Colon (tissue), 2 donors: ENCODE measurements around the gene GDI2.
"Not testable (repeated sequence)": the region's sequence is repeated elsewhere in the genome, so short reads cannot be mapped to it uniquely, and the experiment has no call there.

Source experiments
- FAIRE-seq: peaks from 2 replicates; lab custom pipeline; 2012; peaks lifted over from hg19 to GRCh38; lab: Jason Lieb, UNC
- donor health status: control.
- donor health status: control.

GDI2 gene

DNA sequence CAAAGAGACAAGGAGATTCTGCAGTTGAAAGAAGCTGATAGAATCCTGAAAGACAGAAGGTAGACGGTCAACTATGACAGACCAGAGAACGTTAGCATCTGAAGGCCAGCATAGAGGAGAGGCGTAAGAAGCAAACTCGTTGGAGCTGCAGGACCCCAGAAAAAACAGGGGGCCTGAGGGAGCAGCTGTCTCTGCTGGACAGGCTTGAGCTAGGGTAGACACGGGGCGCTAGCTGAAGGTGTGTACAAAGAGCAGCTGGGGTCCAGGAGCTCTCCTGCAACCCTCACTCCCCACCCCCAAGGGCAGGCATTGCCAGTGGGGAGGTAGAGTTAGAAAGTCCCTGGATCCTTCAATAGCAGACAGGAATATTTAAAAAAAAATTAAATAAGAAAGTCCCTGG lies 14.6 kb upstream of the GDI2 start:
- FAIRE-seq: no peak

DNA sequence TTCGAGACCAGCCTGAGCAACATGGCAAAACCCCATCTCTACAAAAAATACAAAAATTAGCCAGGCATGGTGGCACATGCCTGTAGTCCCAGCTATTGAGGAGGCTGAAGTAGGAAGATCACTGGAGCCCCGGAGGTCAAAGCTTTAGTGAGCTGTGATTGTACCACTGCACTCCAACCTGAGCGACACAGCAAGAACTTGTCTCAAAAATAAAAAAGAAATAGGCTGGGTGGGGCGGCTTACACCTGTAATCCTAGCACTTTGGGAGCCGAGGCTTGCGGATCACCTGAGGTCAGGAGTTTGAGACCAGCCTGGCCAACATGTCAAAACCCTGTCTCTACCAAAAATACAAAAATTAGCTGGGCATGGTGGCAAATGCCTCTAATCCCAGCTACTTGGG lies 13.3 kb upstream of the GDI2 start:
- FAIRE-seq: not testable (repeated sequence)

DNA sequence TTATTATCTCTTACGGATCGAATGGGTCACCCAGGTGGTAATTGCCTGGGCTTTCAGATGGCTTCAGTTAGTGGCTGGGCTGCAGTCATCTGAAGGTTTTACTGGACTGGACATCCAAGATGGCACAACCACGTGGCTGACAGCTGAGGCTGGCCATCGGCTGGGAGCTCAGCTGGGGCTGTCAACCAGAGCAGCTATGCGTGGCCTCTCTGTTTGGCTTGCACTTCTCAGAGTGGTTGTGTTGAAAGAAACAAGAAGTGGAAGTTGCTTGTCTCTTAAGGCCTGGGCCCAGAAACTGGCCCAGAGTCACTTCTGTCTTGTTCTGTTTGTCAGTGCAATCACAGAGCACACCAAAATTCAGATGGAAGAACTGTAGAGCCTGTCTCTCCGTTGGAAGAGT lies 5.7 kb upstream of the GDI2 start:
- FAIRE-seq: no peak

DNA sequence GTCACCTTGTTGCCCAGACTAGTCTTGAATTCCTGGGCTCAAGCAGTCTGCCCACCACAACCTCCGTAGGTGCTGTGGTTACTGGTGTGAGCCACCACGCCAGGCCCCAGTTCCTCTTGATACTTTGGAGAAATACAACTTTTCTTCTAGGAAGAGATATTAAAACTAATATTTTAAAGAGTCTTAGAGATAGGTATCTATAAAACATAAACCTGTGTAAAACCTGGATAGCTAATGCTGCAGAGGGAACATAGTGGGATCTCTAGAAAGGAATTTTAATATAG lies 4.8 kb upstream of the GDI2 start:
- FAIRE-seq: no peak

DNA sequence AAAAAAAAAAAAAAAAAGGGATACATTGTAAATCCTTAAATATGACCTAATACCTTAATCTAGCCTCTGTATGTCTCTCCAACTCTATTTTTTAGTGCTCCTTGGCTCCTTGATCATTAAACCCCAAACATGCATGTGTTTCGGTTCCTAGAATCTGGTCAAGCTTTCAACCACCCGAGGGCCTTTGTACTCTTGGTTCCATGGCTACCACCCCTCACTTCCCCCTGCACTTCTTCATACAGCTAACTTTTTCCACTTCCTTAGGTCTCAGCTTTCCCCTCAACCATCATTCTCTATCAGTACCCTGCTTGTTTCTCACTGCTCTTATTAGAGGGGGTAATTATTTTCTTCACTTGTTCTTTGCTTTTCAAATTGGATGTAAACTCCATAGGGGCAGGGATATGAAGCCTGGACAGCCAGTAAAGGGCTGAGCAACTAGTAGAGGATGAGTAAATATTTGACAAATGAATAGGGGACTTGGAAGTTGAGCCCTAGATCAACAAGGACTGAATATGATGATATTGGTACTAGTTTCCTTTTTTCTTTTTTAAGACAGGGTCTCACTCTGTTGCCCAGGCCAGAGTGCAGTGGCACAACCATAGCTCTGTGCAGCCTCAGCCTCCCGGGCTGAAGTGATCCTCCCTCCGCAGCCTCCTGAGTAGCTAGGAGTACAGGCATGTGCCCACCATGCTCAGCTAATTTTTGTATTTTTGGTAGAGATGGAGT lies 4.3 kb upstream of the GDI2 start:
- no peak for FAIRE-seq

DNA sequence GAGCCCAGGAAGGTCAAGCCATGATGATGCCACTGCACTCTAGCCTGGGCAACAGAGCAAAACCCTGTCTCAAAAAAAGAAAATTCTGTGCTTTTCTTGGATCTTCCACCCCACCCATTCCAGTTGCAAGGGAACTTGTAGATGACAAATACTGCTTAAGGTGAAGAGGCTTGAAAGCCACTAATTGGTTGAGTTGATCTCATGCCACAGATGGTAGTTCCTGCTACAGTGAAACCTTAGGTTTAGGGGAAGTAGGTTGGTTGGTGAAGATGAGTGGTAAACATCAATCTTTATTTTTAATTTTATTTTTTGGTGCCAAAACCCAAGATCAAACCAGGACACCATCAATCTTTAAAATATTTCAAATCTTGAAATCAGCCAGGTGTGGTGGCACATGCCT lies 2.9 kb upstream of the GDI2 start:
- FAIRE-seq: no peak

DNA sequence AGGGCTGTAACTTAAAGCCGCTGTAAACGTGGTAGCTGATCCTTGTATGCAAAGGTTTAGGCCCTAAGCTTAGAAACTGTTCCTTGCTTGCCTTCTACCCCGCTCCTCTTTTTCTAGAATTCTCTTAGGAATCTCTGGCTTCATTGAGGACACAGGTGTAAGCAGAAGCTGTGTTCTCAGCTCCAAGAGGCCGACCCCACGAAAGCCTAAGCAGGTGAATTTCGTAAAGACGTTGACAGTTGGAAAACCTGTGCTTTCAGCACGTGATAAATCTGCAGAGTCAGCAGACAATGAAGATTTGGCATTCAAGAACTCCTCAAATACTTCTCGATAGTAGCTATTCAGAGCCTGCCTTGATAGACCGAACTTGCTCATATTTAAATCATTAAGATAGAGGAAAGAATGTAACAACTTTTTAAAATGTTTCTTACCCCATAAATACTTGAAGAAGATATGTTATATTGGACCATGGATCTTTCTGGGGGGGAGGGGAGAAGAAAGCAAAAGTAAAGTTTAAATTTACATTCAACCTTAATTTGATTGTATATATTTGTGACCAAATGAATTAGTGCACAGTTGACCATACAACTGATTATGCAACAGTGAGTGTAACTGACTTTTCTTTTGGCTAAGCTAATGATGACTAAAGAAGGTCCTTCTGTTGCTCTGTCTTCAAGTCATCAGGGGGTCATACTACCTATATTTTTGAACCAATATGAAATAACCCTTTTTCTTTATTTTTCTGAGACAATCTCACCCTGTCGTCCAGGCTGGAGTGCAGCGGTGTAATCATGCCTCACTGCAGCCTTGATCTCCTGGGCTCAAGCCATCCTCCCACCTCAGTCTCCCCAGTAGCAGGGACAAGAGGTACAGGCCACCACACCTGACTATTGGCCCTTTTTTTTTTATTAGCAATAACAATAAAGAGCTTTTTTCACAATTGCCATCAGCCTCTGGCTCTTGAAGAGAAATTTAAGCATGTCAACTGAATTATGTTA lies 1.2 kb upstream of the GDI2 start:
- no peak for FAIRE-seq

DNA sequence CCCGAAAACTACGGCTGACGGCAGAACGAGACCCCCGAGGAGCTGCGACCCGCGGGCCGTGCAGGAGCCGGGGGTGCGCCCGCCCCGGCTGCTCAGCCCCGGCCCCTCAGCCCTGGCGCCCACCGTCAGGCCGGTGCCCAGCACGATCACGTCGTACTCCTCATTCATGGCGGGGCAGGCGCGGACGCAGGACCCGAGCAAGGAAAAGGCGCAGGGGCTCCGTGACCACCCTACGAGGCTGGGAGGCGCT lies 218 bp downstream of the GDI2 start:
- FAIRE-seq: no peak

DNA sequence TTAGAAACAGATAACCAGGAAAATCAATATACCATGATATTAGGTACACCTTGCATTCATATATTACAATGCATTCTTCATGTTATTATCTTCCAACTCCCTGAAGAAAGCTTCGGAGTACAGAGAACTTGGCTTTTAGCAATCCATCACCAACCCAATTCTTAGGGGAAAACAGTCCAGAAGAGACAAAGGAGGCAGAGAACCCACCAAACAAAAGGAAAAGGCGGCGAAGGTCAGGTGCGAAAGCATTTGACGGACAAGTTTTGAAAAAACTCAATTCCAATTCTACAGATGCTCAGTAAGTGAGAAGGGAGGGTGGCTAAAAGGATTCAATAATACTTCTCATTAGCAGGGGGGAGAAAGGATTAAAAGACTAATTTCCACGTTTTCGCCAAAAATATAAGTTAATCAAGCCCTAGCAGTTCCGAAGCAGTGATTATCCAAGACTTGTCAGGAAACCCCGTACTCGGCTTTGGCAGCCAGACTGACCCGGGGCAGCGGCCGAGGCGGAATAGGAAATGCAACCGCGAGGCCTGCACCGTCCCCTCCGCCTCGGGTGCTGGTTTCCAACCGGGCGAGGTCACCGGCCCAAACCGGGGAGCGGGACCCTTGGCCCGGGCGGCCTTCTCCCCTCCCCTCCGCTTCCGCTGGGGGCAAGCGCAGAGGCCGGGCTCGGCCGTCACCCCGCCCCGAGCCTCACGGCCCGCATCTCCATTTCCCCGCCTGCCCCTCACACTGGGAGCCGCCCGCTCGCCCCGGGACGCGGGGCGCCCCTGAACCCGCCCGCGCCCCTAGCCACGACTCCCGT lies 747 bp downstream of the GDI2 start:
- no peak for FAIRE-seq

DNA sequence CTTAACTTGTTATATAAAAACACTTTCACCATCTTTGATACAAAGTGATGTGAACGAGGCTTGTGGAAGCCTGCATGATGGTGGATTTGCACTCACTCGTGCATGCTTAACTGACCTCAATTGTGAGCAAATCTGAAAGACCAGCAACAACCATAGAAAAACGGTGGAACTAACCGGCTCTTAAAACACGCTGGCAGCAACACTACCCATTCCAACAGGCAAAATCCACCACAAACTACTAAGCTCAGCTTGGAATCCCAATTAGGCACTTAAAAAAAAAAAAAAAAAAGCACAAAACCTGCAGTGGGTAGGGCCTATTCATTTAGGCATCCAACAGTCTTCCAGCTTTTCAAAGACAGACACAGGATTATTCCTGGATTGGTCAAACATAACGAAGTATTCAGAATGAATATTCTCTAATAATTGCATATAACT lies 1.8 kb downstream of the GDI2 start:
- FAIRE-seq: no peak

DNA sequence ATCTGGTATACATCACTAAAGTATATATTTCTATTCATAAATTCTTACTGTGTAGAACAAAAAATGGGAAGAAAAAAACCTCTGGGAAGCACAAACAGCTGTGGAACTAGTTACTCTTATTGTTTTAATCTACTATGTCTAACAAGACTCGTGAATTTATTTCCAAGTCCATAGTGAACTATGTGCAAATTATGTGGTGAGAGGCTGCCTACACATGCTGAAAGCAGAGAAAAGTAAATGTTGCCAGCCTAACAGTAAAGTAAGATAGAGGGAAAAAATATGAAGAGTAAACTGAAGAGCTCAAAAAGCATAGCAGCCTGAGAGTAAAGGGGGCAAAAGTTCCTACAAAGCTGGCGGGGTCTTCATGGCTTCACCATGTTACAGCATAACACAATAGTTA lies 3.0 kb downstream of the GDI2 start:
- FAIRE-seq: no peak

DNA sequence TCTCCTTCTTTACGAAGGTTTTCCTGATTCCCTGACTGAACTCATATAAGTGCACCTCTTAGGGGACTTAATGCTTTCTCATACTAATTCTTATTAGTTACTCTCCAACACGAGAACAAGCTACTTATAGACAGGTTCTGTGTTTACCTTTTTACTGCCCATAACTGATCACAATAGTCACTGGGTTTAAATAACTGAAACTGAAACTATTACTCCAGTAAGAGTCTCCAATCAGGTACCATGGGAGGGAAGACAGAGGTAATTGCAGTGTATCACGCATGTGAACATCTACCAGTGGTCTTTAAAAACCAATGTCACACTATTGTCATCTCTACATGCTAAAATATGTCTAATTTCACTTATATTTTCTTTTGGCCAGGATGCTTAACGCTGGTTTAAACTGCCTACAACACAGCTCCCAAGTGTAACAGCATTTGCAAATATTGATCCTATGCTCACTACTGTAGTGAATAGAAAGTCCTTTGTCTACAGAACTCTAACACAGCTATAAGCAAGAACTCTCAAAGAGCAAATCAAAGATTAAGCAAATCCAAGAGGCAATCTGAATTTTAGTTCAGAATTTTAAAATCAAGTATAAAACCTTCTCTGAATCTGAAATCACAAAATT lies 3.6 kb downstream of the GDI2 start:
- no peak for FAIRE-seq

DNA sequence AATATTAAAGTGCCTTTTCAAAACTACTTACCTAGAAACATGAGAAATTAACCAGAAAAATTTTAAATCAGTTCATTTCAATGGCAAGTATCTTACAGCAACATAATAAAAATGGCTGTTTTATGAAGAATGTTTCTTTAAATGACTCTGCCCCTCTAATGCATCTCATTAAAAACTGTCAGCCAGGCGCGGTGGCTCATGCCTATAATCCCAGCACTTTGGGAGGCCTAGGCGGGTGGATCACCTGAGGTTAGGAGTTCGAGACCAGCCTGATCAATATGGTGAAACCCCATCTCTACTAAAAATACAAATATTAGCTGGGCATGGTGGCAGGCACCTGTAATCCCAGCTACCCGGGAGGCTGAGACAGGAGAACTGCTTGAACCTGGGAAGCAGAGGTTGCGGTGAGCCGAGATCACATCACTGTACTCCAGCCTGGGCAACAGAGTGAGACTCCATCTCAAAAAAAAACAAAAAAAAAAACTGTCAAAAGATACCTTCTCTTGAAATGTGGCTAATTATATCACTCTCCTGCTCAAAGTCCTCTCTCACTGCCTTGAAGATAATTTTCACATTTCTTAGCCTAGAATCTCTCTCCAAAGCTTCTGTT lies 4.3 kb downstream of the GDI2 start:
- FAIRE-seq: not testable (repeated sequence)

DNA sequence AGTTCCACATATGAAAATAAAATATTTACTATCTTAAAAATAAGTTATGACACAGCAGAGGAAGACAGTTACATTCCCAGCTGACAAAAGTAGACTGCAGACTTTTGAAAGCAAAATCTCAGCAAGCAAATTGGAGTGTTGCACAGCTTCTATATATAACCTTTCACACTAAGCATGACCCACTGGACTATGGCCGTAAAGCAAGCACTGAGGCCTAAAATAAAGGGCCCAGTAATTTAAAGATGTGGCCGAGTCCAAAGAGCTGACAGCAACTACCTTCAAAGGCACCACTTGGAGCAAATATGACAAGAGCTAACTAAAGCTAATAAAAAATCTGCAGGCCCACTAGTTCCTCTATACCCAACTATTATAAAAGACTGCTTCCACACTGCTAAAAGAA lies 6.5 kb downstream of the GDI2 start:
- no peak for FAIRE-seq

DNA sequence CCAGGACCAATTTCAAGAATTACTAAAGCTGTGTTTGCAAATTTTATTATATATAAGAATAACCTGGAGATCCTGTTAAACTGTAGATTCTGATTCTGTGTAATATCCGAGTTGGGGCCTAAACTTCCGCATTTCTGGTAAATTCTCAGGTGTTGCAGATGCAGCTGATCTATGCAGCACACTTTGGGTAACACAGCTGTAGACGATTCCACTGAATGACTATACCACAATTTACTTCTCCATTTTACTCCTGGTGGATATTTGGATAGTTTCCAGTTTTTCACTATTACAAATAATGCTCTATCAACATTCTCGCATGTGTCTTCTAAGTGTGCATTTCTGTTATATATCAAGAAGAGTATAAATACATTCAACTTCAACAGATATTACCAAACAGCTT lies 7.5 kb downstream of the GDI2 start:
- FAIRE-seq: no peak

DNA sequence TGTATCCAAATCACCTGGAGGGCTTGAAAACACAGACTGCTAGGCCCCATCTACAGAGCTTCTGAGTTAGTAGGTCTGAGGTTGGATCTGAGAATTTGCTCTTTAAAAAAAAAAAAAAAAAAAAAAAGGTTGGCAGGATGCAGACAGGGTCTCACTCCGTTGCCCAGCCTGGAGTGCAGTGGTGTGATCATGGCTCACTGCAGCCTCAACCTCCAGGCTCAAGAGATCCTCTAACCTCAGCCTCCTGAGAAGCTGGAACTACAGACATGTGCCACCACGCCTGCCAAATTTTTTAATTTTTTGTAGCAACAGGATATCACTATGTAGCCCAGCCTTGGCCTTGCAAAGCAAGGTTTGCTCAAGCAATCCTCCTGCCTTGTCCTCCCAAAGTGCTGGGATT lies 8.0 kb downstream of the GDI2 start:
- no peak for FAIRE-seq

DNA sequence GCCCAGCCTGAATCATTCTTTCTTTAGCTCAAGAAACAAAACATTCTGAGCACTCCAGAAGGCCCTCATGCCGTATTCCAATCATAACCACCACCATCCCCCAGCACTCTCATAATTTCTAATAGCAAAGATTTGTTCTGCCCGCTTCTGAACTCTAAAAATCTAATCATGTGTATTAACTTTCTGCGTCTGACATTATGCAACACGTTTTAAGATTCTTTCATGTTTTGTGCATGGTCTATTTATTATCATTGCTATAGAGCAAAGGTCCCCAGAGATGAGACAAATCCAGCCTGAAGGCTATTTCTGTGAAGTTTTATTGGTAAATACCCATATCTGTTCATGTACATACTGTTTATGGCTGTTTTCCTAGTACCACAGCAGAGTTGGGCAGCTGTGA lies 8.8 kb downstream of the GDI2 start:
- FAIRE-seq: no peak

DNA sequence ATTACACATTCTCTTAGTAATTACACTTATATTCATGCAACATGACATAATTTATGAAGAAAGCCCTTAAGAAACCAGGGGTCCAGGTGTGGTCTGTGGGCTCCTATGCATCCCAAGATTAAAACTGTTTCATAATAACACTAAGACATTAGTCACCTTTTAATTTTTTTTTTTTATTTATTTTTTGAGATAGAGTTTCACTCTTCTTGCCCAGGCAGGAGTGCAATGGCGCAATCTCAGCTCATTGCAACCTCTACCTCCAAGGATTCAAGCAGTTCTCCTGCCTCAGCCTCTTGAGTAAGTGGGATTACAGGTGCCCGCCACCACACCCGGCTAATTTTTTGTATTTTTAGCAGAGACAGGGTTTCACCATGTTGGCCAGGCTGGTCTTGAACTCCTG lies 12.5 kb downstream of the GDI2 start:
- no peak for FAIRE-seq

DNA sequence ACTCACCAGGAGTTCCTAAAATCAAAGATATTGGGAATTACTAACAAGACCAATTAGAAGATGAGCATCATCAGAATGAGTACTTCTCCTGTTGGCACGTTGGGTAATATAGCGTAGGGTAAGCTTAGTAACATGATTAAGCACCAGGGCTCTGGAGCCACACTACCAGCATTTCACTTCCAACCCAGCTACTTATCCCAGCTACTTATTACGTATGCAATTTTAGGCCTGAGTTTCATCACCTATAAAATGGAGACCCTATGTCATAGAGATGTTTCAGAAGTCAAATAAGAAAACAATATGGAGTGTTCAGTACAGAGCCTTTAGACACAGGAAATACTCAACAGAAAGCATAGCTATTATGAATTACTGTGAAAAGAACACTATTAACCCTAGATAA lies 19.0 kb downstream of the GDI2 start:
- no peak for FAIRE-seq

DNA sequence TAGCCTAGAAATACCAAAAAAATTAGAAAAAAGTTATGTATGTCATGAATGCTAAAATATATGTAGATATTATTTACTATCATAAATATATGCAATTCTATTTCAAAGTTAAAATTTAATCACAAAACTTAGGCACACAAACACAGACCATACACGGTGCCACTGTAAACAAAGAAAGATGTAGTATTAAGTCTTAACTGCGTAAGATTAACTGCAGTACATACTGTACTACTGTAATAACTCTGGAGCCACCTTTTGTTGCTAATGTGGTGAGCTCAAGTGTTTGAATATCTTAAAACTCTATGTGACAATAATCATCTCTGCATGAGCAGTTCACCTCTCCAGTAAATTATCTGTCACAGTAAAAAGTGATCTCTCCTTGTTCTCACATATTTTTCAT lies 23.6 kb downstream of the GDI2 start:
- no peak for FAIRE-seq

DNA sequence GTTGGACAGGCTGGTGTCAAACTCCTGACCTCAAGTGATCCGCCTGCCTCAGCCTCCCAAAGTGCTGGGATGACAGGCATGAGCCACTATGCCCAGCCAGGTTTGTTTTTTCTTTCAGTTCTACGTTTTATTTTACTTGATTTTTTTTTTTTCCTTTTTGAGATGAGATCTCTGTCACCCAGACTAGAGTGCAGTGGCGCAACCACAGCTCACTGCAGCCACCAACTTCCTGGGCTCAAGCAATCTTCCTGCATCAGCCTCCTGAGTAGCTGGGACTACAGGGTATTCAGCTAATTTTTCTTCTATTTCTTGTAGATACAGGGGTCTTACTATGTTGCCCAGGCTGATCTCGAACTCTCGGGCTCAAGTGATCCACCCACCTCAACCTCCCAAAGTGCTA lies 24.3 kb downstream of the GDI2 start:
- FAIRE-seq: no peak

DNA sequence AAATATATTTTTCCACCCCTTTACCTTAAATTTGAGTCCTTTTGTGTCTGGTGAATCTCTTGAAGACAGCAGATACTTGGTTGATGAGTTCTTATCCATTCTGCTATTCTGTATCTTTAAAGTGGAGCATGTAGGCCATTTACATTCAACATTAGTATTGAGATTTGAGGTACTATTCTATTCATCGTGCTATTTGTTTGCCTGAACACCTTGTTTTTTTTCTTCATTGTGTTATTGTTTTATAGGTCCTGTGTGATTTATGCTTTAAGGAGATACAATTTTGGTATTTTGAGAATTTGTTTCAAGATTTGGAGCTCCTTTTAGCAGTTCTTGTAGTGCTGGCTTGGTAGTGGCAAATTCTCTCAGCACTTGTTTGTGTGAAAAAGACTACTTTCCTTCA lies 29.9 kb downstream of the GDI2 start:
- FAIRE-seq: no peak
